HepG2 (cell line): ENCODE data around the gene TAF6. TPM values are rescaled to one million over a fixed set of nuclear protein-coding genes. Genes with fewer than 3 reads are reported as not detected.
A peak's percentile ranks its signal among the peaks of the same experiment; 100 is the strongest.

Experiments
- ADNP ChIP-seq: sonication (generic); formaldehyde crosslinking; IDR thresholded peaks from 2 replicates; pipeline ENCODE4 v1.4.0; 2020; ENCODE audit warnings: missing genetic modification reagents
- BCL3 ChIP-seq: sonication (generic); formaldehyde crosslinking; IDR thresholded peaks from 2 replicates; pipeline ENCODE4 v1.5.1; 2020; ENCODE audit warnings: mild to moderate bottlenecking, missing genetic modification reagents, moderate library complexity
- CBX1 ChIP-seq: IDR thresholded peaks from one replicate; pipeline ENCODE4 v1.6.1; 2016; ENCODE audit warnings: antibody characterized with exemption, low read depth
- ETS1 ChIP-seq: sonication (generic); formaldehyde crosslinking; IDR thresholded peaks from 2 replicates; pipeline ENCODE4 v1.4.0; 2020; ENCODE audit warnings: missing genetic modification reagents
- GMEB2 ChIP-seq: IDR thresholded peaks from 2 replicates; pipeline ENCODE4 v1.6.1; 2016; ENCODE audit warnings: missing biosample characterization, missing genetic modification reagents, low read depth
- MATR3 ChIP-seq: sonication (generic); formaldehyde crosslinking; IDR thresholded peaks from 2 replicates; pipeline ENCODE4 v1.4.0; 2020; ENCODE audit warnings: missing genetic modification reagents
- MBNL3 ChIP-seq: fragments of 250-450 bp; sonication (Bioruptor Pico); conservative IDR thresholded peaks from 2 replicates; pipeline ENCODE4 v1.8.0; 2022; ENCODE audit warnings: mild to moderate bottlenecking, inconsistent platforms
- MLLT10 ChIP-seq: sonication (generic); formaldehyde crosslinking; IDR thresholded peaks from 2 replicates; pipeline ENCODE4 v1.4.0; 2020; ENCODE audit warnings: missing genetic modification reagents
- PAF1 ChIP-seq: IDR thresholded peaks from 2 replicates; pipeline ENCODE4 v1.6.1; 2016; ENCODE audit warnings: missing genetic modification reagents, missing compliant biosample characterization
- PLRG1 ChIP-seq: fragments of 450-650 bp; conservative IDR thresholded peaks from 2 replicates; pipeline ENCODE4 v1.6.1; 2016
- PRPF4 ChIP-seq: fragments of 200-400 bp; formaldehyde crosslinking; IDR thresholded peaks from 2 replicates; pipeline ENCODE4 v1.6.1; 2016; ENCODE audit warnings: low read length, low read depth; ENCODE audit not compliant: poor library complexity, severe bottlenecking
- SMARCC2 ChIP-seq: fragments of 450-650 bp; IDR thresholded peaks from 2 replicates; pipeline ENCODE4 v1.6.1; 2017; ENCODE audit warnings: antibody characterized with exemption, mild to moderate bottlenecking
- ZBTB43 ChIP-seq: sonication (generic); formaldehyde crosslinking; conservative IDR thresholded peaks from 2 replicates; pipeline ENCODE4 v1.4.0; 2020; ENCODE audit warnings: missing genetic modification reagents
- ZFAT ChIP-seq: sonication (generic); formaldehyde crosslinking; conservative IDR thresholded peaks from 2 replicates; pipeline ENCODE4 v1.8.1; 2023; ENCODE audit warnings: missing genetic modification reagents, inconsistent platforms
- ZFP62 ChIP-seq: sonication (generic); formaldehyde crosslinking; IDR thresholded peaks from 2 replicates; pipeline ENCODE4 v1.4.0; 2020; ENCODE audit warnings: missing genetic modification reagents
- ZNF33A ChIP-seq: sonication (generic); formaldehyde crosslinking; IDR thresholded peaks from 2 replicates; pipeline ENCODE4 v1.5.1; 2020; ENCODE audit warnings: missing genetic modification reagents, mild to moderate bottlenecking, moderate library complexity, borderline replicate concordance
- ZNF441 ChIP-seq: sonication (generic); formaldehyde crosslinking; IDR thresholded peaks from 2 replicates; pipeline ENCODE4 v1.7.0; 2021; ENCODE audit warnings: missing genetic modification reagents, borderline replicate concordance
- ZNF460 ChIP-seq: sonication (generic); formaldehyde crosslinking; IDR thresholded peaks from 2 replicates; pipeline ENCODE4 v1.5.1; 2020; ENCODE audit warnings: missing genetic modification reagents, mild to moderate bottlenecking, borderline replicate concordance
- ZSCAN21 ChIP-seq: sonication (generic); formaldehyde crosslinking; IDR thresholded peaks from 2 replicates; pipeline ENCODE4 v1.8.0; 2022; ENCODE audit warnings: mild to moderate bottlenecking, missing genetic modification reagents, moderate library complexity, borderline replicate concordance
- polyA plus RNA-seq, 8 experiments: library from polyadenylated mRNA; depleted of rRNA in 3 of 8; stranded (reverse) in 7 of 8; unstranded in 1 of 8; fragments of >200 nt; fragmentation: Illumina TruSeq in 4 of 8; extraction: Trizol in 4 of 8; gene quantifications; 2 replicates each; pipeline versions ENCODE4 v1.2.1 to v1.2.3, GENCODE V29; 2011 to 2016; ENCODE audit warnings: low read depth in 4 of 8, missing spikeins in 1 of 8, mixed read lengths in 1 of 8; ENCODE audit not compliant: insufficient read depth in 1 of 8
- total RNA-seq, 5 experiments: library from RNA; depleted of rRNA; stranded (reverse); fragments of >200 nt; fragmentation: Illumina TruSeq; extraction: Trizol; gene quantifications; 2 replicates each; pipeline ENCODE4 v1.2.3, GENCODE V29; 2016; ENCODE audit warnings: low read depth in 1 of 5
- TF ChIP-seq, protein P1 (sequence below): IDR thresholded peaks from 2 replicates; pipeline ENCODE4 v1.6.1; 2016; ENCODE audit warnings: low read depth

TAF6 gene
- total and polyA plus RNA-seq, 2 of the 13 experiments (the other 11 are each of a cell fraction or from before 2014, with no cell fraction given), result 12.9 to 18.8 TPM

- TF ChIP-seq ZBTB43 (CRISPR knock-in tag), result peak; percentile 59; the same call in 1 of the 2 replicates
- TF ChIP-seq ZFP62 (CRISPR knock-in tag), result no peak
- TF ChIP-seq PLRG1, result no peak
- no peak for TF ChIP-seq CBX1
- TF ChIP-seq, protein P1, sequence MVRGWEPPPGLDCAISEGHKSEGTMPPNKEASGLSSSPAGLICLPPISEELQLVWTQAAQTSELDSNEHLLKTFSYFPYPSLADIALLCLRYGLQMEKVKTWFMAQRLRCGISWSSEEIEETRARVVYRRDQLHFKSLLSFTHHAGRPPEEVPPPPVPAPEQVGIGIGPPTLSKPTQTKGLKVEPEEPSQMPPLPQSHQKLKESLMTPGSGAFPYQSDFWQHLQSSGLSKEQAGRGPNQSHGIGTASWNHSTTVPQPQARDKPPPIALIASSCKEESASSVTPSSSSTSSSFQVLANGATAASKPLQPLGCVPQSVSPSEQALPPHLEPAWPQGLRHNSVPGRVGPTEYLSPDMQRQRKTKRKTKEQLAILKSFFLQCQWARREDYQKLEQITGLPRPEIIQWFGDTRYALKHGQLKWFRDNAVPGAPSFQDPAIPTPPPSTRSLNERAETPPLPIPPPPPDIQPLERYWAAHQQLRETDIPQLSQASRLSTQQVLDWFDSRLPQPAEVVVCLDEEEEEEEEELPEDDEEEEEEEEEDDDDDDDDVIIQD (CRISPR knock-in tag), result no peak
- TF ChIP-seq BCL3, result 0 out of 2 replicates have a peak, but pooled peaks have one; percentile 71
- peak; percentile 50; the same call in 1 of the 2 replicates for TF ChIP-seq ZNF460 (CRISPR knock-in tag)
- TF ChIP-seq GMEB2 (CRISPR knock-in tag), result peak; percentile 66; the same call in 1 of the 2 replicates
- no peak for TF ChIP-seq PRPF4
- no peak for TF ChIP-seq MLLT10 (CRISPR knock-in tag)
- no peak for TF ChIP-seq PAF1 (CRISPR knock-in tag)
- TF ChIP-seq SMARCC2, result no peak
- no peak for TF ChIP-seq ZFAT (CRISPR knock-in tag)
- no peak for TF ChIP-seq ZNF33A (CRISPR knock-in tag)
- TF ChIP-seq ETS1 (CRISPR knock-in tag), result 0 out of 2 replicates have a peak, but pooled peaks have one; percentile 49
- peak; percentile 32; the same call in 1 of the 2 replicates for TF ChIP-seq ZNF441 (CRISPR knock-in tag)
- TF ChIP-seq MBNL3, result no peak
- TF ChIP-seq MATR3, result no peak
- TF ChIP-seq ZSCAN21 (CRISPR knock-in tag), result 0 out of 2 replicates have a peak, but pooled peaks have one; percentile 12
- no peak for TF ChIP-seq ADNP (CRISPR knock-in tag)
Measured at GRCh38 chr7:100126931-100127865, 8.0 kb upstream of the TAF6 start, which contains the start of gene MBLAC1 (continued).
